ENCODE results near the gene NWD2.
A peak's percentile ranks its signal among the peaks of the same experiment; 100 is the strongest.

The NWD2 gene

DNA sequence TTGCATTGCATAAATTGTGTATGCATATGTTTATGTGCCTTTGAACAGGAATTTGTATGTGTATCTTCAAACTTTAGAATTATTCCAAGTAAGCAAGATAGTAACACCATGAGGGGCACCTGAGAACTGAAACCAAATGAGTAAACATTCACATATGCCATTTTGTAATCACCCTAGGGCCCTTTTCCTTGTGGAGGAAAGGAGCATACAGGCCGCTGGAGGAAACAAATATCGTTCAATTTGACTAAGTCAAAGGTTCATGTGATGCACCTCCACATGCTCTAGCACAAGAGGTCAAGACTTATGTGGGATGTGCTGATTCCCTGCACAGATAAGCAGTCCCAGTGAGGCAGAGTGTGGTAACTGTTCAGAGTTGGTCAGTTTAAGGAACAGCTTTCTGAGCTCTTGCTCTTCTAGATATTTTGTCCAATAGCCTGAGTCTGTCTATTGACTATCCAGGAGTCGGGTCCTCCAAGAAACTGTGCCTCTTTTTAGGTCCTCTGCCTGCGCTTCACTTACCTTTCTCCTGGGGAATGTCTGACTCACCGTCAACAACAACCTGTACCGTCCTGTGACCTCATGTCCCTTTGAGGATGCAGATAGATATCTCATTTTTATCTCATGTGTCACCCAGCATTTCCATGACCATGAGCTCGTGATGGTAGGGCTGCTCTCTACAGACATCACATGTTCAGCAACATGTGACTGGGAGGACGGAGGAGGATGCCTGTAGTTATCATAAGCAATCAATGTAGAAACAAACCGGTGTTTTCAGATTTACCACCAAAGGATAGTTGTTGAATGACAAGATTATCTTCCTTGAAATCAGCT, 196.9 kb downstream of the NWD2 start:
- no peak for TF ChIP-seq CTCF (IDR thresholded peaks at IDR 0.05; ENCODE audit: low read length, missing control alignments)
- no peak for DNase-seq (ENCODE audit: low read depth)
- no peak overlapping the region for H3K4me3 ChIP-seq (replicated peaks; ENCODE audit: low read depth, low read length)

DNA sequence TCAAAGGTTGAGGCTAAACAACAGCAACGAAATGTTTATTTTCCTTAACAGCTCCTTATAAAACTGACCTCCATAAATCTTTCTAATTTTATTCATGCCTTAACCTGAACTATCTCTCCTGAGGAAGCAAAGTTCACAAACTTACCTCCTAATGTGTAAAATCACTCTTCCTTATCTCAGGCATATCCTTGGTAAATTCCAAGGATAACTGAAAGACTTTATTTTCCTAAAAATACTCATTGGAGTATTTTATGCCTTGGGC, 197.4 kb downstream of the NWD2 start:
- no peak for DNase-seq (ENCODE audit: low read depth)
- no peak for TF ChIP-seq CTCF (IDR thresholded peaks at IDR 0.05; ENCODE audit: low read length, missing control alignments)
- no peak overlapping the region for H3K4me3 ChIP-seq (replicated peaks; ENCODE audit: low read depth, low read length)

DNA sequence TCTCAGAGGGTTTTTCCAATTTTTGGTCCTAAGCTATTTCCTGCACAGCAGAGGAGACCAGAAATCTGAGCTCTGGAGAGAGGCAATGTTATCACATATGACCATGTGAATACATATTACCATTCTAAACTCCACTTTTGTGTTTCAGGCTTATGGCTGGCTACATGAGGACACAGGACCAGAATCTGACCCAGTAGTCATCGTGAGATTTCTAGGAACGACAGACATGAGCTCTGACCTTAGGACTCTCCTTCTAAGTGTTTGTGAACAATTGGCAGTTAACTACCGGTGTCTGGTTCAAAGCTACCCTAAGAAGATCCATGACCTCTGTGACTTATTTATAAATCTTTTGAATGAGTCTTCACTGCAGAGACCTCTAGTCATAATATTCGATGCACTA, 198.6 kb downstream of the NWD2 start:
- no peak overlapping the region for H3K4me3 ChIP-seq (replicated peaks; ENCODE audit: low read depth, low read length)
- DNase-seq (ENCODE audit: low read depth), result no peak
- TF ChIP-seq CTCF (IDR thresholded peaks at IDR 0.05; ENCODE audit: low read length, missing control alignments), result no peak

DNA sequence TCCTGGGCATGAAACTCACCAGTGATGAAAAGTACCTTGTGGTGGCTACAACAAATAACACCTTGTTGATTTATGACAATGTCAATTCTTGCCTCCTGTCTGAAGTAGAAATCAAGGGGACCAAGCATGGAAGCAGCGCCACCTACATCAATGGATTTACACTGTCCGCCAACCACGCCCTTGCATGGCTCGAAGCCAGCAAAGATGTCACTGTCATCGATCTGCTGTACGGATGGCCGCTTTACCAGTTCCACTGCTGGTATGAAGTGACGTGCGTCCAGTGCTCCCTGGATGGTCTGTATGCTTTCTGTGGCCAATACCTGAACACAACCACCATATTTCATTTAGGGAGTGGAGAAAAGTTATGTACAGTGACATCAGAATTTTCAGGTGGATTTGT, 200.5 kb downstream of the NWD2 start:
- DNase-seq (ENCODE audit: low read depth), result no peak
- TF ChIP-seq CTCF (IDR thresholded peaks at IDR 0.05; ENCODE audit: low read length, missing control alignments), result no peak
- H3K4me3 ChIP-seq (replicated peaks; ENCODE audit: low read depth, low read length), result no peak overlapping the region

DNA sequence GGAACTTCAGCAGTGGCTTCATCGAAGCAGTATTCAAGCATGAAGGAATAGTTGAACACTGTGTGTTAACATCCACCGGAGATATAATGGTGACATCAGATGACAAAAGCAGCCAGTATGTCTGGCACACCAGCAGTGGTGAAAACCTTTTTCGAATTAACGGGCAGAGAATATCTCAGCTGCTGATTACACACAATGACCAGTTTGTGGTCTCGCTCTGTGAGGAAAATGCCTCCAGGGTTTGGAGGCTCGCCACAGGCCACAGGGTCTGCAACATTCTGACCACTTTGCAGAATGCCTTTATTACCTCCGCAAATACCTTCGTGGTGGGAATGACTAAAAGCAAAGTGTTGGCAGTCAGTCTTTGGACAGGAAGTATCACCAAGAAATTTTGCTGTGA, 201.5 kb downstream of the NWD2 start:
- no peak overlapping the region for H3K4me3 ChIP-seq (replicated peaks; ENCODE audit: low read depth, low read length)
- TF ChIP-seq CTCF (IDR thresholded peaks at IDR 0.05; ENCODE audit: low read length, missing control alignments), result no peak
- DNase-seq (ENCODE audit: low read depth), result no peak

GRCh38 chr4:37447886-37448285, 203.3 kb downstream of the NWD2 start:
- H3K4me3 ChIP-seq (replicated peaks; ENCODE audit: low read depth, low read length), result no peak overlapping the region
- TF ChIP-seq CTCF (IDR thresholded peaks at IDR 0.05; ENCODE audit: low read length, missing control alignments), result no peak
- peak; percentile 4 for DNase-seq (ENCODE audit: low read depth)

DNA sequence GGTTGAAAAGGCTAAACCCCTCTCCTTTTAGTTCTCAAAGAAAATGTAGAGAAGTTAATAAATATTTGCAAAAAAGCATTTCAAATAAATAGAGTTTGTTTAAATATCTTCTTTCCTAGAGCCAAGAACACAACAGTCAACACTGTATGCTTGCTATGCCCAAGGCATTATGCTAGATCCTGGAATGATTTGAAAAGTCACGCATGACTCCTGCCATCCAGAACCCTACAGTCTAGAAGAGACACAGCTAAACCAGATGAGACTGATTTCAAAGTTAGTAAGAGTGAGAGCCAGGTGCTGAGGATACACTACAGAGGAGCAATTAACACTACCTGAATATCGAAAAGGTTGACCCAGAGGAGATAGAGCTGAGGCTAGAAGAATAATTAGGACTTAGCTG, 205.8 kb downstream of the NWD2 start:
- no peak overlapping the region for H3K4me3 ChIP-seq (replicated peaks; ENCODE audit: low read depth, low read length)
- no peak for TF ChIP-seq CTCF (IDR thresholded peaks at IDR 0.05; ENCODE audit: low read length, missing control alignments)
- no peak for DNase-seq (ENCODE audit: low read depth)
